Endothelial cell of umbilical vein (primary cell): ENCODE measurements around the gene LDHB.

Experiments used
- EZH2 ChIP-seq: IDR thresholded peaks from 2 replicates; pipeline ENCODE4 v1.6.1; 2012; ENCODE audit warnings: borderline replicate concordance, low read depth, mild to moderate bottlenecking, moderate library complexity, low read length, inconsistent platforms; ENCODE audit not compliant: severe bottlenecking
- MYC ChIP-seq: IDR thresholded peaks from one replicate; pipeline ENCODE4 v1.6.1; 2011; ENCODE audit warnings: mild to moderate bottlenecking, low read depth, low read length
- POLR2A ChIP-seq: IDR thresholded peaks from 2 replicates; pipeline ENCODE4 v1.6.1; 2012; ENCODE audit warnings: low read depth, mild to moderate bottlenecking, control low read depth, low read length
- POLR2AphosphoS5 ChIP-seq: IDR thresholded peaks from 2 replicates; pipeline ENCODE4 v1.6.1; 2012; ENCODE audit warnings: low read depth, mild to moderate bottlenecking, control low read depth, low read length, moderate library complexity; ENCODE audit not compliant: insufficient read depth
- TF ChIP-seq, protein P1 (sequence below): IDR thresholded peaks from 2 replicates; pipeline ENCODE4 v1.6.1; 2011; ENCODE audit not compliant: insufficient read depth, insufficient read length
- TF ChIP-seq, protein P2 (sequence below), 2 donors: IDR thresholded peaks; 1 replicate in 1 of 2; 2 replicates in 1 of 2; pipeline ENCODE4 v1.5.1; 2011; ENCODE audit warnings: low read length in 2 of 2, mild to moderate bottlenecking in 2 of 2, moderate library complexity in 2 of 2, control low read depth in 1 of 2, inconsistent platforms in 1 of 2, low read depth in 1 of 2; ENCODE audit not compliant: insufficient read depth in 1 of 2; ENCODE audit errors: extremely low read depth in 1 of 2

DNA sequence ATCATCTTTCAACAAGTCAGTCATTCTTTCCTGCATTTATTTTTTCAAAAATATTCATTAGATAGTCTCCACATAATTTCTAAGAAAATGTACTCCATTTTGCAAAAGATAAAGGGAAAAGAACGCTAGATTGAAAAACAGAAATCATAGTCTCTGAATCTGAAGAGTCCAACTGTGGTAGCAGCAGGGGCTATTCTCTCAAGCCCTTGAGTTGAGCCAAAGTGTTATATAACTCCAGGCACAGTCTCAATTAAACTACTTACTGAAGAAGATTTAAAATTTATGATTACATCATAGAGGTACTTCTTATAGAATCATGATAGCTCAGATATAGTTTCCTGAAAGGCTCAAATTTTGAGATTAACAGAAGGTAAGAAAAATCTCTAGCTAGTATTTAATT, 5.8 kb downstream of the LDHB start:
- TF ChIP-seq POLR2A, result no peak
- TF ChIP-seq, protein P1, sequence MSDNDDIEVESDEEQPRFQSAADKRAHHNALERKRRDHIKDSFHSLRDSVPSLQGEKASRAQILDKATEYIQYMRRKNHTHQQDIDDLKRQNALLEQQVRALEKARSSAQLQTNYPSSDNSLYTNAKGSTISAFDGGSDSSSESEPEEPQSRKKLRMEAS, result no peak
- TF ChIP-seq, protein P2, sequence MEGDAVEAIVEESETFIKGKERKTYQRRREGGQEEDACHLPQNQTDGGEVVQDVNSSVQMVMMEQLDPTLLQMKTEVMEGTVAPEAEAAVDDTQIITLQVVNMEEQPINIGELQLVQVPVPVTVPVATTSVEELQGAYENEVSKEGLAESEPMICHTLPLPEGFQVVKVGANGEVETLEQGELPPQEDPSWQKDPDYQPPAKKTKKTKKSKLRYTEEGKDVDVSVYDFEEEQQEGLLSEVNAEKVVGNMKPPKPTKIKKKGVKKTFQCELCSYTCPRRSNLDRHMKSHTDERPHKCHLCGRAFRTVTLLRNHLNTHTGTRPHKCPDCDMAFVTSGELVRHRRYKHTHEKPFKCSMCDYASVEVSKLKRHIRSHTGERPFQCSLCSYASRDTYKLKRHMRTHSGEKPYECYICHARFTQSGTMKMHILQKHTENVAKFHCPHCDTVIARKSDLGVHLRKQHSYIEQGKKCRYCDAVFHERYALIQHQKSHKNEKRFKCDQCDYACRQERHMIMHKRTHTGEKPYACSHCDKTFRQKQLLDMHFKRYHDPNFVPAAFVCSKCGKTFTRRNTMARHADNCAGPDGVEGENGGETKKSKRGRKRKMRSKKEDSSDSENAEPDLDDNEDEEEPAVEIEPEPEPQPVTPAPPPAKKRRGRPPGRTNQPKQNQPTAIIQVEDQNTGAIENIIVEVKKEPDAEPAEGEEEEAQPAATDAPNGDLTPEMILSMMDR (IDR thresholded peaks at IDR 0.05; ENCODE audit: extremely low read depth in 1 of 2, insufficient read depth in 1 of 2, low read depth in 1 of 2, low read length in 2 of 2), result no peak
- no peak for TF ChIP-seq POLR2AphosphoS5
- no peak for TF ChIP-seq MYC
- no peak for TF ChIP-seq EZH2
